Measurements from ENCODE around the gene RMI2. TPM values are rescaled to one million over a fixed set of nuclear protein-coding genes. Genes with fewer than 3 reads are reported as not detected.
A peak's percentile ranks its signal among the peaks of the same experiment; 100 is the strongest.

RMI2 gene
- total RNA-seq, 2 experiments from 2014 or later, result 1.3 to 1.5 TPM

DNA sequence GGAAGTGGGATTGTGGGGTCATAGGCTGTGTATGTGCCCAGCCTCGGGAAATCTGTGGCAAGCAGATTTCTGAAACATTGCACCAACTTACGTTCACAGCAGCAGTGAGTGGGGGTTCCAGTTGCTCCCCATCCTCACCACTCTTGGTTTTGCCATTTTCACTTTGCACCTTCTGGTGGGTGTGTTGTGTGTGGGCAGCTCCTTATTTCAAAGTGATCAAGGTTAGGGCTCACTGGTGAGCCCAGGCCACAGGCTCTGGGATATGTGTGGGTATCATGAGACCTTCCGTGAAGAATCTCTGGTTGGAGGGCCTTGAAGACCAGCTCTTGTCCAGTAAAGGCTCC is 34.7 kb upstream of the RMI2 start:
- POLR2A ChIA-PET, result interaction anchor here (0.8 to 5.9 kb wide), 10 partner anchors 13 to 58 kb away, joined by 3 to 29 read pairs (median 4); partner anchors contain the start of gene SOCS1
- Histone ChIP-seq H3K9me3 (ENCODE audit: control insufficient read depth in 1 of 2, insufficient read depth in 1 of 2, low read length in 2 of 2) (no peaks in the 10 kb centered on the region), H3K27ac (ENCODE audit: low read depth in 1 of 2, low read length in 2 of 2) (no peak overlapping the region), H3K27me3 (ENCODE audit: control insufficient read depth in 1 of 2, insufficient read depth in 2 of 2, low read length in 2 of 2) (no peaks in the 10 kb centered on the region), H3K4me1 (ENCODE audit: insufficient read depth, low read length) (peaks cover 38% of the 10 kb centered on the region), H3K36me3 (ENCODE audit: insufficient read depth, low read length) (no peaks in the 10 kb centered on the region), H3K4me3 (ENCODE audit: low read length) (no peak overlapping the region)
- DNase-seq, result no peak
- ATAC-seq (ENCODE audit: poor library complexity), result no peak
- TF ChIP-seq, protein P1, sequence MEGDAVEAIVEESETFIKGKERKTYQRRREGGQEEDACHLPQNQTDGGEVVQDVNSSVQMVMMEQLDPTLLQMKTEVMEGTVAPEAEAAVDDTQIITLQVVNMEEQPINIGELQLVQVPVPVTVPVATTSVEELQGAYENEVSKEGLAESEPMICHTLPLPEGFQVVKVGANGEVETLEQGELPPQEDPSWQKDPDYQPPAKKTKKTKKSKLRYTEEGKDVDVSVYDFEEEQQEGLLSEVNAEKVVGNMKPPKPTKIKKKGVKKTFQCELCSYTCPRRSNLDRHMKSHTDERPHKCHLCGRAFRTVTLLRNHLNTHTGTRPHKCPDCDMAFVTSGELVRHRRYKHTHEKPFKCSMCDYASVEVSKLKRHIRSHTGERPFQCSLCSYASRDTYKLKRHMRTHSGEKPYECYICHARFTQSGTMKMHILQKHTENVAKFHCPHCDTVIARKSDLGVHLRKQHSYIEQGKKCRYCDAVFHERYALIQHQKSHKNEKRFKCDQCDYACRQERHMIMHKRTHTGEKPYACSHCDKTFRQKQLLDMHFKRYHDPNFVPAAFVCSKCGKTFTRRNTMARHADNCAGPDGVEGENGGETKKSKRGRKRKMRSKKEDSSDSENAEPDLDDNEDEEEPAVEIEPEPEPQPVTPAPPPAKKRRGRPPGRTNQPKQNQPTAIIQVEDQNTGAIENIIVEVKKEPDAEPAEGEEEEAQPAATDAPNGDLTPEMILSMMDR (IDR thresholded peaks at IDR 0.05), result no peak
- H3K36me3 Mint-ChIP-seq (ENCODE audit: low read depth), result no peaks in the 10 kb centered on the region
- peak overlapping the region; percentile 81 for H3K27ac Mint-ChIP-seq
- peak overlapping the region; percentile 40 for H3K4me3 Mint-ChIP-seq
- CTCF ChIA-PET, result no interaction called here
- no peaks in the 10 kb centered on the region for H3K9me3 Mint-ChIP-seq
- H3K27me3 Mint-ChIP-seq, result no peaks in the 10 kb centered on the region
- intact Hi-C loops (cut with DNase I, micrococcal nuclease), result no loop called here
- peaks cover 39% of the 10 kb centered on the region for H3K4me1 Mint-ChIP-seq (ENCODE audit: low read depth)

GRCh38 chr16:11310997-11311561 is 34.2 kb upstream of the RMI2 start:
- intact Hi-C loops (cut with DNase I, micrococcal nuclease), result no loop called here
- peak overlapping the region; percentile 40 for H3K4me3 Mint-ChIP-seq
- Histone ChIP-seq H3K9me3 (ENCODE audit: control insufficient read depth in 1 of 2, insufficient read depth in 1 of 2, low read length in 2 of 2) (no peaks in the 10 kb centered on the region), H3K4me3 (ENCODE audit: low read length) (no peak overlapping the region), H3K4me1 (ENCODE audit: insufficient read depth, low read length) (peaks cover 38% of the 10 kb centered on the region), H3K36me3 (ENCODE audit: insufficient read depth, low read length) (no peaks in the 10 kb centered on the region), H3K27ac (ENCODE audit: low read depth in 1 of 2, low read length in 2 of 2) (no peak overlapping the region), H3K27me3 (ENCODE audit: control insufficient read depth in 1 of 2, insufficient read depth in 2 of 2, low read length in 2 of 2) (no peaks in the 10 kb centered on the region)
- peaks cover 39% of the 10 kb centered on the region for H3K4me1 Mint-ChIP-seq (ENCODE audit: low read depth)
- CTCF ChIA-PET, result interaction anchor here (0.6 kb wide), 1 partner anchor 479 kb away, joined by 3 read pairs; no protein-coding TSS in a partner anchor
- no peaks in the 10 kb centered on the region for H3K36me3 Mint-ChIP-seq (ENCODE audit: low read depth)
- H3K27ac Mint-ChIP-seq, result peak overlapping the region; percentile 81
- ATAC-seq (ENCODE audit: poor library complexity) (peak; percentile 81), DNase-seq (peak in 6 of 14 experiments; percentile 22 to 79 (median 51))
- TF ChIP-seq, protein P1 (IDR thresholded peaks at IDR 0.05), result no peak
- POLR2A ChIA-PET, result interaction anchor here (0.8 to 5.9 kb wide), 9 partner anchors 13 to 59 kb away, joined by 3 to 29 read pairs (median 4); partner anchors contain the start of gene SOCS1
- H3K27me3 Mint-ChIP-seq, result no peaks in the 10 kb centered on the region
- no peaks in the 10 kb centered on the region for H3K9me3 Mint-ChIP-seq

- H3K4me3 ChIP-seq (ENCODE audit: low read length), result no peak overlapping the region
- no peaks in the 10 kb centered on the region for H3K36me3 Mint-ChIP-seq (ENCODE audit: low read depth)
- H3K27ac Mint-ChIP-seq, result peak overlapping the region; percentile 81
- no peaks in the 10 kb centered on the region for H3K27me3 Mint-ChIP-seq
- no peaks in the 10 kb centered on the region for H3K9me3 ChIP-seq (ENCODE audit: control insufficient read depth in 1 of 2, insufficient read depth in 1 of 2, low read length in 2 of 2)
- no peaks in the 10 kb centered on the region for H3K36me3 ChIP-seq (ENCODE audit: insufficient read depth, low read length)
- DNase-seq, result peak in 4 of 14 experiments; percentile 27 to 73 (median 37)
- CTCF ChIA-PET, result no interaction called here
- H3K4me1 ChIP-seq (ENCODE audit: insufficient read depth, low read length), result peaks cover 38% of the 10 kb centered on the region
- peaks cover 39% of the 10 kb centered on the region for H3K4me1 Mint-ChIP-seq (ENCODE audit: low read depth)
- no peaks in the 10 kb centered on the region for H3K9me3 Mint-ChIP-seq
- TF ChIP-seq, protein P1 (IDR thresholded peaks at IDR 0.05), result no peak
- ATAC-seq (ENCODE audit: poor library complexity), result peak; percentile 31
- H3K27ac ChIP-seq (ENCODE audit: low read depth in 1 of 2, low read length in 2 of 2), result no peak overlapping the region
- no peak overlapping the region for H3K4me3 Mint-ChIP-seq
- POLR2A ChIA-PET, result interaction anchor here (0.7 to 5.9 kb wide), 5 partner anchors 15 to 58 kb away, joined by 3 to 29 read pairs (median 4); no protein-coding TSS in a partner anchor
- H3K27me3 ChIP-seq (ENCODE audit: control insufficient read depth in 1 of 2, insufficient read depth in 2 of 2, low read length in 2 of 2), result no peaks in the 10 kb centered on the region
- intact Hi-C loops (cut with DNase I, micrococcal nuclease), result no loop called here
Measured at GRCh38 chr16:11312718-11313492, 32.4 kb upstream of the RMI2 start.

Data from CD4-positive, alpha-beta T cell (primary cell).